EH (cell line): ENCODE data around the gene CBLC.
"Not testable (repeated sequence)": the region's sequence is repeated elsewhere in the genome, so short reads cannot be mapped to it uniquely, and the experiment has no call there.

Experiments used
- DNase-seq: peaks from one replicate; pipeline ENCODE4 v3.0.0-alpha.2; 2015; ENCODE audit warnings: low read depth

Gene CBLC

GRCh38 chr19:44819246-44819832 lies 41.6 kb downstream of the CBLC start:
- no peak for DNase-seq

- DNase-seq, result no peak
Observed at GRCh38 chr19:44820648-44821609, 43.2 kb downstream of the CBLC start.

DNA sequence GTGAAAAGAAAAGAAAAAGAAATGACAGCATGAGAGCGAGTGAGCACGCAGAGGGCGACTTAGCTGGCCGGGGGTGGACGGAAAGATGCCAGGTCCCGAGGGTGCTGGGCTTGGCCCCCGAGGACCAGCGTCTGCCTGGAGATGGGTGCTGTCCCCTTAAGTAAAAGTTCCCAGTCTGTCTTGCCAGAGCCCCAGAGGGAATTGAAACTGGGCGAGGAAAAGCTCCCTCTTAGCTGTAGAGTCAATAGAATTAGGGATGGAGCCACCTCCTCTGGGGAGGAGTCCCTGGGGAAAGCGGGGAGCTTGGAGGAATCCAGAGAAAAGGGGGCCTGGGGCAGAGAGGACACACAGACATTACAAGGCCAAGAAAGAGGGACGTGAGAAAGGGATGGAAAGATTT lies 44.5 kb downstream of the CBLC start:
- DNase-seq, result no peak

DNA sequence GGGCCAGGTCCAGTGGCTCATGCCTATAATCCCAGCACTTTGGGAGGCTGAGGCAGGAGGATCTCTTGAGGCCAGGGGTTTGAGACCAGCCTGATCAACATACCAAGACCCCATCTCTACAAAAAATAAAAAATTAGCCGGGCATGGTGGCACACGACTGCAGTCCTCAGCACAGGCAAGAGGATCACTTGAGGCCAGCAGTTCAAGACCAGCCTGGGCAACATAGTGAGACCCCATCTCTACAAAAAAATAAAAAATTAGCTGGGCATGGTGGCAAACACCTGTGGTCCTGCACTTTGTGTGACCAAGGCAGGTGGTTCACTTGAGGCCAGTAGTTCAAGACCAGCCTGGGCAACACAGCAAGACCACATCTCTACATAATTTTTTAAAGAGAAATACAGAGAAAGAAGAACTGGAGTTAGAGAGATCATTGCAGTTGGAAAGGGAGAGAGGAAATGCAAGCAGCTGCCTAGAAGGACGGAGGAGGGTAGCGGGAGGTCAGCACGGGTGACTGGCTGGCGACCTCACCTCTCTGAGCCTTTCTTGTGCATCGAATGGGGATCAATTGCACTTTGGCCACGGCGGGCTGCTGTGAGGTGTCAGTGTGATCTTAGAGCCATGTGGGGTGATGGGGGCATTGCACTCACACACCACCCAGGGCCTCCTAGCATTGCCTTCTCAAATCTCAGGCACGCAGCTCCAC lies 45.1 kb downstream of the CBLC start:
- no peak for DNase-seq

DNA sequence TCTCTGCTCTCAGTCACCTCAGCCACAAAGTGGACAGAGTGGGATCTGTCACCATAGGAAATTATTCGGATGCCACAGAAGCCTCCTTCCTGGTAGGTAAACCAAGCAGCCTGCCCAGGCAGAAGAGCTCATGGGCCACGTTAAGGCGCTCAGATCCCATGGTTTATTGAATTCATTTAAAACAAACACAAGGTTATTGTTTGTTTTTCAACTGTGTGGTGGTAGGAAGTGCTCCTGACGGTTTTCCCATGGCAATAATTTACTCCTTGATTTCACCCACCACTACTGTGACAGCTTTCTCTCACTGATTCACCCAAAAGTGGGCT lies 45.6 kb downstream of the CBLC start:
- DNase-seq, result no peak

GRCh38 chr19:44824761-44825160 lies 47.1 kb downstream of the CBLC start:
- no peak for DNase-seq

DNA sequence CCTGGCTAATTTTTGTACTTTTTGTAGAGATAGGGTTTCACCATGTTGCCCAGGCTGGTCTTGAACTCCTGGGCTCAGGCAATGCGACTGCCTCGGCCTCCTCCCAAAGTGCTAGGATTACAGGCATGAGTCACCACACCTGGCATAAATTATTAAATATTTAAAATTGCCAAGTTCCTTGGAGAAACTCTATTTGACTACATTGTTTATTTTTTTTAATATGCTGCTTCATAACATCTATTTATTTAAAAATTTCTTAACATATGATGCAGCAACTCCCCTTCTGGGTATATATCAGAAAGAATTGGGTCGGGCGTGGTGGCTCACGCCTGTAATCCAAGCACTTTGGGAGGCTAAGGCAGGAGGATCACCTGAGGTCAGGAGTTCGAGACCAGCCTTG lies 55.2 kb downstream of the CBLC start:
- not testable (repeated sequence) for DNase-seq

DNA sequence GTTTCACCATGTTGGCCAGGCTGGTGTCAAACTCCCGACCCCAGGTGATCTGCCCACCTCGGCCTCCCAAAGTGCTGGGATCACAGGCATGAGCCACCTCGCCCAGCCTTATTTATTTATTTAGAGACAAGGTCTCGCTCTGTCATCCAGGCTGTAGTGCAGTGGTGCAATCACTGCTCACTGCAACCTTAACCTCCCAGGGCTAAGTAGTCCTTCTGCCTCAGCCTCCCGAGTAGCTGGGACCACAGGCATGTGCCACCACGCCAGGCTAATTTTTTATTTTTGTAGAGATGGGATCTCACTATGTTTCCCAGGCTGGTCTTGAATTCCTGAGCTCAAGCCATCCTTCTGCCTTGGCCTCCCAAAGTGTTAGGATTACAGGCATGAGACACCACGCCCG lies 56.7 kb downstream of the CBLC start:
- DNase-seq, result not testable (repeated sequence)

DNA sequence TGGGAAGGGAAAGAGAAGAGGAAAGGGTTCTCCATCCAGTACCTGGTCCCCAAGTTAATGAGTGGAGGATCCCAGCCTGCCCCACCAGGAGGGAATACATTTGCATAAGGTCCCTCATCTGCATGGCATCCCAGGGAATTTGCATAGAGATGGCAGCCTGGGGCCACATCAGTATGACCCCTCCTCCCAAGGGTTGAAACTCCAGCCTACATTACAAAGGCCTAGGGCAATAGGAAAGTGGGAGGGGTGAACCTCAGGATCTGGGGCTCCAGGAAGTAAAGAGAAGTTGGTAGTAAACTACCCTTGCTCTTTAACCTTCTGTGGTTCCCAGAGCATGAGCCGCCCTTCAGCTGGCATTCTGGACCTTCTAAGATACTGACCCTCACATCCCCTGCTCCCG lies 61.6 kb downstream of the CBLC start:
- no peak for DNase-seq

- DNase-seq, result no peak
Observed at GRCh38 chr19:44840811-44841210, 63.1 kb downstream of the CBLC start.

DNA sequence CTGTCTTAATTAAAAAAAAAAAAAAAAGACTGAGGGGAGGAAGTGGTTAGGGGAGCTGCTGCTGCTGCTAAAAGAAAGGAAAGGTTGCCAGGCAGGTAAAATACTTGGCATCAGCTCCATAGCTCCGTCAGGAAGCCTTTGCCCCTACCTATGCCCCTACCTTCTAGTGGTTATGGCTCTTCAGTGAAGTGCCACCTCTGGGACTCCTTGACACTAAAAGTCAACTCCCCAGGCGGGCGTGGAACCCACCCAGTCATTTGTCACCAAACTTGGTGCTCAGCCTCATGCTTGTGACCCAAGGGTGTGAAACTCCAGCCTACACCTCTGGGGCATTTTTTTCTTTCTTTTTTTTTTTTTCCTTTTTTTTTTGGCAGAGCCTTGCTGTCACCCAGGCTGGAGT lies 63.5 kb downstream of the CBLC start:
- DNase-seq, result no peak

GRCh38 chr19:44845286-44845611 lies 67.6 kb downstream of the CBLC start:
- DNase-seq, result no peak

GRCh38 chr19:44845612-44846454 lies 68.1 kb downstream of the CBLC start, which contains the start of gene NECTIN2:
Gene NECTIN2, plus strand, starts transcription at chr19:44846297. Its CDS starts 229 bp downstream, at chr19:44846526.
- DNase-seq, result peak; percentile 99

DNA sequence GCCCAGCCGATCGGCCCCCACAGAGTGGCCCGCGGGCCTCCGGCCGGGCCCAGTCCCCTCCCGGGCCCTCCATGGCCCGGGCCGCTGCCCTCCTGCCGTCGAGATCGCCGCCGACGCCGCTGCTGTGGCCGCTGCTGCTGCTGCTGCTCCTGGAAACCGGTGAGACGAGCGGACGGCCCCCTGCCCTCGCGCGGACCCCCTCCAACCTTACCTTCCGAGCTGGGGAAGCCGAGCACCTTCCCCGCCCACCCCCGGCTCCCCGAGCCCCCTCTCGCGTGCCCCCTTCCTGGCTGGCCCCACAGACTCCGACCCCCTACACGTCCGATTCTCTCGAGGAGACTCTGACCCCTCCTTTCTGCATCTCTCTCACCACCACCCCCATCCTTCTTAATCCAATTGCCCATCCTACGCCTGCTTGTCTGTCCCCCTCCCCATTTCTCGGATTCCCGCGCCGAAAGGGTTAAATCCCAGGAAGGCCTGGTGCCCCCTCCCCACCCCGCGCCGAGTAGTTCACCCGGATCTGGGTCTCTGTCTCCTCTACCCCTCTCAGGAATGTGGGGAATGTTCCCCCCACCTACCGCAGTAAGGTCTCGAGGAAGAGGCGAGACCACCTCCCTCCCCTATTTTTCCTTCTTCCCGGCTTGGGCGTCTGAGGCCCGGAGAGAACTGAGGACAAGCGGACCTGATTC lies 68.9 kb downstream of the CBLC start:
- peak; percentile 58 for DNase-seq

- peak; percentile 74 for DNase-seq
Observed at GRCh38 chr19:44847144-44848035, 69.7 kb downstream of the CBLC start.

GRCh38 chr19:44848036-44848811 lies 70.5 kb downstream of the CBLC start:
- DNase-seq, result peak; percentile 63

- DNase-seq, result peak; percentile 28
Observed at GRCh38 chr19:44848812-44849447, 71.2 kb downstream of the CBLC start.
